Kasumi-1 (cell line): ENCODE results near the gene DAP.
A peak's percentile ranks its signal among the peaks of the same experiment; 100 is the strongest.

Experiments used
- DNase-seq, 2 experiments: peaks; one replicate each; lab custom pipeline; 2025; lab: John Stamatoyannopoulos, UW

The DAP gene

DNA sequence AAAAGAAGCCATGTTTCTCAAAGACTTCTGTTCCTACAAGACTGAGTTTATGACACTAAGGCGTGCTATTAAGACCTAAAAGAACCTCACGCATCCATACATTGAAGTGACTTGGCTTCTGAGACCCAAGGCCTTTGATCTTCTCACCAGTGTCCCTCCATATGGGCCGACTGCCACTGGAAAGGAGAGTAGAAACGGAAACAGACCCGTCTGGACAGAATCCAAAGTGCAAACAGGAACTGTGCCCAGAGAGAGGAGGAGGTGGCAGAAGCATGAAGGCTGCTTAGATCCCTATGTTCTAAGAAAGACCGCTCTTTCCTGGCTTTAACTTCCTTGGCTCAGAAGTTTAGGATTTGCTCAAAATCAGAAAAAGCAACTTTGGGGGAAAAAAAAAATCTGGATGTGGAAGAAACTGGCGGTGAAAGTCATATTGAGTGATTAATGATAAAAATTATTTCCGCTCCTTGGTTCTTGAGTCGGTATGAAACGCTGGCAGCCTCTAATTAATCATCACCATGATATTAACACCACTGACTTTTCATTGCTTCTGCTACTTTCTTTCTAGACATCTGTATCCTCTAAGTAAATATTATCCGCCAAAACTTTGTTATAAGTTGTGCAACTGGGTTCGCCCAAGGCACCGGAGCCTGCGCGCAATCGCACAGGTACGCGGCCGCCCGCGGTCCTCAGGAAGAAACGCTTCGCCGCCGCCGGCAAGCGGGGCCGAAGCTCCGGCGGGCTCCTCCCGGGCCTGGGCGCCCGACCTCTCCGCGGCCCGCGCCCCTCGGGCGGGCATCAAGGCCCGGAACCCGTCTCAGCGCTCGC lies 726 bp downstream of the DAP start:
- DNase-seq = peak; percentile 89 to 91

DNA sequence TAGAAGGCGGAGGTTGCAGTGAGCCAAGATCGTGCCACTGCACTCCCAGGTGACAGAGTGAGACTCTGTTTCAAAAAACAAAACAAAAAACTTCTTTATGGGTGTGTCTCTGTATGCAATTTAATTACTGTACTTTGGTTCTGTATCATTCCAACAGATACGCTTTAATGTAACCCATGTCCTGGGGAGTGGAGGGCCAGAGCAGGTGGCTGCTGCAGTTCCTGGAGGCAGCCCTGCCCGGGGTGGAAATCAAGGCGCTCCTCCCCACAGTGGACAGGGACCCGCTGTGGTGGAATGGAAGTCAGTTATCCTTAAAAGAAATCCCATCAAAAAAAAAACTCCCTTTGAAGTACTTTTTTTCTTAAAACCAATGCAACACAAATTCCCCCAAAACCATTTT lies 1.9 kb downstream of the DAP start:
- no peak for DNase-seq

DNA sequence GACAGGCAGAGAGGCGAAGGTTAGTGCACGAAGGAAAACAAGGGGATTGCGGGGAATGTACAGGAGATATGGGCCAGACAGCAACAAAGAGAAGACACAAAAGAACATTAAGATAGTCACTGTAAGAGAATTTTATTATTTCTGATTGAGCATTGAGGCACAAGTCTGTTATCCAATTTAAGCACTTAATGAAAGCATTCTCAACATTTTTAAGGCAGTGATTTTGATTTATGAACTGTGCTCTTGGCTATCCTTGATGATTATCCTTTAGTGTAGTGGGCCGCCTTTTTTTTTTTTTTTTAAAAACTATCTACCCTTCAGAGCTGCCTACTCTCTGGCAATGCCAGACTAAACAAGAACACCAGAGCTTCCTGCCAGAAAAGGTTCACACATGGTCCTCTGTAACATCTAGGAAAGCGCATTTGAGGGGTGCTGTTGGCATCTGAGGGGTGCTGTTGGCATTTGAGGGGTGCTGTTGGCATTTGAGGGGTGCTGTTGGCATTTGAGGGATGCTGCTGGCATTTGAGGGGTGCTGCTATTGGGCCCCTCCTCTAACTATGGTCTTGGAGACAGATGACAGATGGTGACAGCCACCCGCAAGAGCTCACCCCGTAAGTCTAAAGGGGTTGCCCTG lies 3.0 kb downstream of the DAP start:
- DNase-seq = no peak

DNA sequence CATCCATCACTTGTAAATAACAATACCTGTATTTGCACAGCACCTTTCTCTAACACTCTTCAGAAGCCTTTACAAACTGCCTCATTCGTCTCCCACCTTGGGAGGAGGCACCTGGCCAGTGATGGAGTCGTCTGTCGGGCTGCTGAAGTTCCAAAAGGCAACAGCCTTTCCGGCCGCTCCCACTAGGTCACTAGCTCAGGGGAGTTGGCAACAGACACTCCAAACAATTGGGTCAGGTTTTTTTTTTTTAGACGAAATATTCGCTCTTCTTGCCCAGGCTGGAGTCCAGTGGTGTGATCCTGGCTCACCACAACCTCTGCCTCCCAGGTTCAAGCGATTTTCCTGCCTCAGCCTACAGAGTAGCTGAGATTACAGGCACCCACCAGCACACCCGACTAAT lies 4.0 kb downstream of the DAP start:
- DNase-seq = no peak

DNA sequence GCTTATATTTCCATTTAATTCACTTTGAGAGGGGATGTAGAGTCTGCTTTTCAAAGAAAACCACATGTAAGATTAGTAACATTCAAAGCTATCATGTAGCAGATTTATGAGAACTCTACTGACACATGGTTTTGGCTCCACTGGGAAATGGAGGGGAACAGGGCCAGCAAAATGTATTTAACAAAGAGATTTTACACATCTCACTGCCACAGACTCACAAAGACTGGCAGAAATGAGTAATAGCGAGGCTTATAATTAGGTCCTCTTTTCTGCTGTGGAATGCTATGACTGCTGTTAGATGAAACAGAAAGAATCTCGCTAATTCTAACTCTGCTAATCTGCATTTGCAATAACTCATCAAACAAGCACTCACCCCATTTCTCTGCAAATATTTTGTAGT lies 4.5 kb downstream of the DAP start:
- DNase-seq = no peak

DNA sequence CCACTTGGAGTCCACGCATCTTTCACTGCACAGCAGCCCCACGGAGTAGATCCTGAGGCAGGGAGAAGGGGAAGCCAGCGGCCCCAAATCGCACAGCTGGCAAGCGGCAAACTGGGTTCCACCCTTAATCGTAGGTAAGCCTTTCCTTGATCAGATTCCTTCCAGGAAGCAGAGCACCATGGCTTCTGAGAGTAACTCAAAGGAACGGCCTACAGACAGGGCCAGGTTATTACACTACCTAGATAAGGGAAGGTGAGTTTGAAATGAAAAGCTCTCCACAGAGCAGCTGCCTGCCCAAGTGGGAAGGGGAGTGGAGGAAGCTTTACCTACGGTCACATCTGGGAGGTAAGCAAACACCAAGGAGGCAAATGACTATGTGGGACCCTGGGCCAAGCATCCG lies 7.9 kb downstream of the DAP start:
- no peak for DNase-seq

DNA sequence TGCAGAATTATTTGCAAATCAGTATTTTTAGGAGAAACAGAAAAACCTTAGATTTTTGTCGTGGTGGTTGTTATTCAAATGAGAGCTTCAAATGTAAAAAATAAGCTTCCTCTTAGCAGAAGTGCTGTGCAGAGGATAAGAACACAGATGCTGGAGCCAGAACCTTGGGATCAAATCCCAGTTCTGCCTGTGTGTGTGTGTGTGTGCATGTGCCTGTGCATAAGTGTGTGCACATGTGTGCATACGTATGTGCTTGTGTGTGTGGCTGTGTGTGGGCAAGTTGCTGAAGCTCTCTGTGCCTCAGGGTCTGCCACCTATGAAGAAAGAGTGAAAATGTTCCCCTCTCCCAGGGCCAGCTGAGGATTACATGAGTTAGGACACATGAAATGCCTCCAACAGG lies 8.6 kb downstream of the DAP start:
- DNase-seq = no peak

DNA sequence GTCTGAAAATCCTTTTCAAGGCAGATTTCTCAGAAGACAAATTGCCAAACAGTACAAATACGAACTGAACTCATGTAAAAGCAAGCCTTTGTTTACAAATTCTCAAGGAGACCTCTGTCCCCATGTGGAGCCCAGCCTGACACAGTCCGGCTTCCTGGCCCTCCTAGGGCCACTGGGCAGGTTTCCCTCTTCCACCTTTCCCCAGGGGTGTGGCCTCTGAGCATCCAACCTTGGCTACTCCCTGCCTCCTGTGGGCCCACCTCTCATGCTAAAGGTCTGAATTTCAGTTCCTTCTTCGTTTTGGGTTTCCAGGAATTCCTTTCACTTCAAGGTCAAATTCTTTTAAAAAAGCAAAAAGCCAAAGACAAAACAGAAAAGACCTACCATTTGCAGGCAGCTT lies 10.1 kb downstream of the DAP start:
- no peak for DNase-seq

DNA sequence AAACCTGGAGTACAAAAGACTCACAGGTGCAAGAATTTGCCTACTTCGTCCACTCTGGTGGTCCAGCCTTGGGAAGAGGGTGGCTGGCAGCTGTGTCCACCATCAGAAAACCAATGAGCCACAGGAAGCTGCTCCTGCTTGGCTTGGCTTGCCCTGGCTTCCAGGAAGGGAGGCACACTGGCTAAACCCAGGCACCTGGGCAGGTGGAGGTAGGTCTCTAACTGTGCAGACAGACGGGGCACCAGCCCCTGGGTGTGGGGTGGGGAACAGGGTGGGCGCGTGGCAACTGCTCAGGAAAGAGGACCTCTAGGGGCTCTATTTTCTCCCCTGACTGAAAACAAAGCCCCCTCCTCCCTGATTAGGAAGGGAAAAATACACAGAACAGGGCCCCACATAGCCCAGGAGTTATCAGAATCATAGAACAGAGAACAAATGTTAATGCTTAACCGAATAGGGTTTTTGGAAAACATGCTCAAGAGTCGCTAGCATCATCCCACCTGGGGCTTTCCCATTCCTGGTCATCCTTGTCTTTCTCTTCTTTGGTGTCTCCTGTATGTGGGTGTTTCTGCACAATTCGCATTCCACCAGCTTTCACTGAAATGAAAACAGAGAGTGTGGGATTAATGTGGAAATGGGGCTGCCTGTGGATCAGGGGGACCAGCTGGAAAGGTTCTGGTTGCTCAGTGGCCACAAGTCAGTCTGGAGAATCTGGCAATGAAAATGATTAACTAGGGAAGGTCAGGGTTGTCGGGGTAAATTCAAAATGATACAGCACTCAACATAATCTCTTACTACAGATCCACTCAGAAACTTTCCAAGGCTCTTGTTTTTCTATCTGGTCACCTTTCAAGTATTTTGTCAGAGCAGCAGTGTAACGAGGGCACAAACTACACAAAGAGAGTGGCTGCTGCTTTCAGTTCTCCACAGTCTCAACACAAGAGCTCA lies 13.1 kb downstream of the DAP start:
- no peak for DNase-seq

DNA sequence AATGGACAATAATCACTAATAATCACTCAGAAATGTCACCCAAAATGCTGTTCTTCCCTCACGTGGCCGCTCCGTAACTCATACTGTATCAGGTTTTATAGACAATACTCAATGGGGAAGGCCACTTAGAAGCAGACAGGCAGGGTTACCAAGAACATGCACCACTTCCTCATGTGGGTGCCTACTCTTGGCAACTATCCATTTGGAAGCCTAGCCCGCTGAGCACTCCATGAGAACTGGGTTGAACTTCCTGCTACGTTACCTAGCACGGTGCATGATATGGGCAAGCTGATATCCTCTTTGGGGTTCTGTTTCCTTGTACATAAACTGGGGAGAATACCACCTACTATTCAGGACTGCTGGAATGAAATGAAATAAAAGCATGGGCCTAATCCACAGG lies 14.3 kb downstream of the DAP start:
- peak; percentile 89 to 91 for DNase-seq

DNA sequence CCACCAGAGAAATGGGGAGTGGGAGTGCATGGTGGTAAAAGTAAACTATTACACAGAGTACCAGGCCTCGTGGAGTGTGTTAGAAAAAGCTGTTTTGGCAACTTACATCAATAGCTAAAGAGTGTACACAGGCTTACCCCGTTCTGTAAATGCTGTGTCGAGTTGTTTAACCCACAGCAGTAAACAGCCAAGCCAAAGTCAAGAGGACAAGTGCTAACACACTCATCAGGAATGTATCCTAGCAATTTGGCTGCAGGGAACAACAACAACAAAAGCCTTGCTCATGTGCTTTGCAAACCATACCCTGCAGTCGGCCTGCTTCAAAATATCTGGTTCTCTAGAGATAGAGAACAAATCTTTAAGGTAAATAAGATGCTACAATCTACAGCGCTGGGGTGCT lies 15.9 kb downstream of the DAP start:
- DNase-seq = no peak

DNA sequence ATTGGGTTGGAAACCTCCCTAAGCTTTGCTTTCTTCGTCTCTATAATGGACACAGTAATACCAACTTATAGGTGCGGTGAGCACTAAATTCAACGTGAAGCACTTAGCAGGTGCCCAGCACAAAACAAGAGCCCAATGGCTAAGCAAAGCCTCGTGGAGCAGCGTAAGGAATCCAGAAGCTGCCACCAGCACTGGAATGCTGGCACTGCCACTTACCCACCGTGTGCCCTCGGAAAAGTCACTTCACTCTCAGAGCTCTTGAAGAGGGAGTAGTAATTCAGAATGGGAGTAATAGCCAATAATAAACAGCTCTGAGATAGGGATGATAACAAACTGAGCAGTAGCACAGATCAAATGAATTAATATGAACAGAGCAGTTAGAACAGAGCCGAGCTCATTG lies 16.4 kb downstream of the DAP start:
- DNase-seq = no peak

DNA sequence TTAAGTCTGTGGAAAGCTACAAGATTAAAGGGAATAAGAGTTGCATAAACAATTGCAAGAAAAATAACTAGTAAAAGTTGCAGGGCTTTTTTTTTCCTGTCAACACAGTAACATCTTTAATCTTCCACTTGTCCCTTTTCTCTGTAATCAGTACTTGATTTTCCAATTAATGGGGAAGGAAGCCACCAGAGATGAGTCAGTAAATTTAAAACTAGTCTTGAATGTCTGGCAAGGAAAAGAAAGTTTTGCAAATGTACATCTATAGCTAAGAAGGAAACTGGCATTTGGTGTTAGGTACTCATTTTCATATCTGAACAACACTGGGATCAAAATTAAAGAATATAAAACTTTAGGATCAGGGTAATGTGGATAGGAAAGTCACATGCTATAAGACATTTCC lies 17.1 kb downstream of the DAP start:
- DNase-seq = no peak

DNA sequence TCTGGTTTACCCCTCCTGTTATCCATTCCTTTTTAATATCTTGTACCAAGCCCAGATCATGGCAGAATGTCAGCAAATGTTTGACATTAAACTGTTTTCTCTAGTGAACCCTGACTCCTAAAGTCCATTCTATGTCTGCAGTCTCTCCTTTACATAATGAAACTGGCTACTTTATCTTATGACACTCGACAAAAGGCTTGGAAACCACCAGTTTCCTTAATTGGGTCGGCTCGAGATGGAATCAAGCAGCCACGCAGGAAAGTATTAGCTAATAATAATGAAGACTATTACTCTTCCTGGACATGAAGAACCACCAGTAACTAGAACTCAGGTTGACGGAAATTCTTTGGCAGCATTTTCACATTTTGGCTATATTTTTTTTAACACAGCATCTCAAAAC lies 17.5 kb downstream of the DAP start:
- DNase-seq = no peak

DNA sequence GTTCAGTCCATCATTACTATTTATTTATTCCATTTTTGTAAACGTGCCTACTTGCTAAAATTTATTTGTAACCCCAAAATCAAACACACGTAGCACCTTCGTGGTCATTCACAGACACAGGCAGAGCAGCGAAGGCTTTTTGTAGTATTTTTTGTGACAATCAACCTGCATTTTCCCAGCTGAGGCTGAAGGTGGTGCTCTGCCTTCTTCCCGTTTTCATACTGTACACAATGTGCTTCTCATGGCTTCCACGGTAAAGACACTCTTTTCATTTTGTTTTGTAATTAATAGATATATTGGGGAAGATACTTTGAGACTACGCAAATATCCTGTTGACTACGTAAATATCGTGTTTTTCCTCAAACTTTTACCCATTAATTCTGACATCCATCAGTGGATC lies 19.4 kb downstream of the DAP start:
- peak; percentile 46 to 65 for DNase-seq

DNA sequence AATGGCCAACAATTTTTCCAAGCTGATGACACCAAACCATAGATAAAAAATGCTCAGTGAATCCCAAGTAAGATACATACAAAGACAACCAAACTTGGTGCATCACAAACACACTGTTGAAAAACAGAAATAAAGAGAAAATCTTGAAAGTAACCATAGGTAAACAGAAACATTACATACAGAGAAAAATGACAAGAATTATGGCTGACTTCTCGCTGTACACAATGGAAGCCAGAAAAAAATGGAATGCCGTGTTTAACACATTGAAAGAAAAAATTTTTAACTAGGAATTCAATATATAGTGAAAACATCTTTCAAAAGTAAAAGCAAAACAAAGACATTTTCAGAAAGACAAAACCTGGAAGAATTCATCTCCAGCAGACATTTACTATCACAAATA lies 20.6 kb downstream of the DAP start:
- DNase-seq = no peak

DNA sequence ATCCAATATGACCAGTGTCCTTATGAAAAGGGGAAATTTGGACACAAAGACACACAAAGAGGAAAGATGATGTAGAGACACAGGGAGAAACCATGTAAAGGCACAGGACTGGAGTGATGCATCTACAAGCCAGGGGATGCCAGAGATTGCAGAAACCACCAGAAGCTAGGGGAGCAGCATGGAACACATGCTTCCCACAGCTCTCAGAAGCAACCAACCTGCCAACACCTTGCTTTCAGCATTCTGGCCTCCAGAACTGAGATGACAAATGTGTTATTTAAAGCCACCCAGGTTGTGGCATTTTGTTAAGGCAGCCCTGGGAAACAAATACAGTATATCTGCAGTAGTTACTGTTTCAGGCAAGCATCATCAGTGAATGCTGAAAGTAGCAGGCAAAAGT lies 23.2 kb downstream of the DAP start:
- no peak for DNase-seq

DNA sequence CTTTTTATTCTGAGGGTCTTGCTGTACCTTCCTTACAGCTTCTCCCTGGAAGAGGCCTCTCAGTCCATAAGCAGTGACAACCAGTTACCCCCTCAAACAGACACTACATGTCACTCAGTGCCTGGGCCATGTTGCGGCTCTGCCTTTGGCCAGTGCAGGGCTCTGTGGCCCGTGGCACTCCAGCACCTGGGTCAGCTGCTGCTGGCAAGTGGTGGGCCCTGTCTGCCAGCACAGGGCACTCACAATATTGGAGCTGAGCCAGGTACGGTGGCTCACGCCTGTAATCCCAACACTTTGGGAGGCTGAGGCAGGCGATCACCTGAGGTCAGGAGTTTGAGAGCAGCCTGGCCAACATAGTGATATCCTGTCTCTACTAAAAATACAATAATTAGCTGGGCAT lies 24.2 kb downstream of the DAP start:
- no peak for DNase-seq

DNA sequence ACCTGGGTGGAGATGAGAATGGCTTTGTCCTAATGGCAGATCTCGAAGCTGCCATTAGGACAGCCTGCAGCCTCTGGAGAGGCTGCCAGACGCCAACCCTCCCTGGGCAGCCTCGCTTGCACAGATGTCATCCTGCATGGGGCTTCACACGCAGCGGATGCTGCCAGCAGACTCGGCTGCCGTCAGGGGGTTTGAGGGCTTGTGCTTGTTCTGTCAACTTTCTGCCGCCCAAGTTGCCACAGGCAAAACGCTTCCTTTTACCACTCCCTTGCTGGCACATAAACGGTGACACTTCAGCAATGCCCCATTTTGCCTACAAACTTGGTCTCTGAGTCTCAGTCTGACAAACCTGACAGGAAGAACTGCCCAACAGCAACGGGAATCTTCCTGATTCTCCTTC lies 24.7 kb downstream of the DAP start:
- DNase-seq = no peak

DNA sequence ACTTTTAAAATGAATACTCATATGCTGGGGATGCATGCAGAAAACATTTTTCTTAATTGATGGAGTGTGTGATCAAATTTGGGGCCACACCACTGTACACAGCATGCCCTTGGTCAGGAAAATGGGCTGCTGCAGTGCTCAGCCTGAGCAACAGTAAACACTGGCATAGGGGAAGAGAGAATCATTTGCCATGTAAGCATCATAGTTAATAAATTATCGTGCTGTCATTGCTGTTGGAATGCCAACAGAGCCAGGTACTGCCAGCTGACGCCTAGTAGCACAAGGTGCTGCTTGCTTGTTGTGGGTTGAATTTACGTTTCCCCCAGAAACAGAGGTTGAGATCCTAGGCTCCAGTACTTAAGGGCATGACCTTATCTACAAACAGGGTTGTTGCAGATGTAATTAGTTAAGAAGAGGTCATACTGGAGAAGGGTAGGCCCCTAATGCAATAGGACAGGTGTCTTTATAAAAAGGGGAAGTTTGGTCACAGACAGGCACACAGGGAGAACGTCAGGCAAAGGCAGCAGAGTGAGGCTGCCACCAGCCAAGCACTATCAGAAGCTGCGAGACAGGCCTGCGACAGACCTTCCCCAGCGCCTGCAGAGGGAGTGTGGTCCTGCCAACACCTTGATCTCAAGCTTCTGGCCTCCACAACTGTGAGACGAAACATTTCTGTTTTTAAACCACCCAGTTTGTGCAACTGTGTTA lies 25.3 kb downstream of the DAP start:
- peak; percentile 36 to 41 for DNase-seq

DNA sequence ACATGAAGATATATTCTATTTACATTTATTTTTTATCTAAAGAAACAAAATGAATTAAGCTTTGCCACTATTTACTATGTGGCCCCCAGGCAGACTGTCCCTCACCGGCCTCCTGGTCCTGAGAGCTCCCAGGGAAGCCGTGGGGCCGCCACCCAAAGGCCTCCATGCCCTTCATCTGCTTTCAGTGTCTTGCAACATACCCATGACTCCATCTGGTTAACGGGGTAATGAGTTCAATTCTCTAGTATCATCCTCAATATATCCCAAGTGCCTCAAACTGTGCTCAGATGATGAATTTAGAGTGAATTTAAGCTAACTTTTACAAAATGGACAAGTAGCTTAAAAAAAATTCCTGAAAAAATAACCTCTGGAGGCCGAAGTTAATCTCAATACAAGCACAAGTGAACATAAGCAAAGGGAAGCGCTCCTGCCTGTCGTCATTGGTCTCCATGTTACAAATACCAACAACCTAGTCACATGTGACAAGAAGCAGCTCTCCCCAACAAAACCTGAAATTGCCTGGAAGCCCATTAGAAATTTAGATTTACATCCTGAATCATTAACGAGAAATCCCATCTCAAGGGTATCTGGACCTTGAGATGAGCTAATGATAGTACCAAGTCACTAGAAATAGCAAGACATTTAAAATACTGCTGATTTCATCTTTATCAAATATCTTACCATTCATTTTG lies 26.1 kb downstream of the DAP start:
- DNase-seq = no peak
